Amniotic stem cell (primary cell): Measurements from ENCODE around the gene DYNC2I2.
"Not testable (repeated sequence)": the region's sequence is repeated elsewhere in the genome, so short reads cannot be mapped to it uniquely, and the experiment has no call there.

Source experiments
- DNase-seq: peaks from one replicate; lab custom pipeline; 2025; lab: John Stamatoyannopoulos, UW

The DYNC2I2 gene

GRCh38 chr9:128614728-128615127 lies 41.9 kb downstream of the DYNC2I2 start:
- DNase-seq = no peak

GRCh38 chr9:128611600-128612394 lies 44.9 kb downstream of the DYNC2I2 start:
- DNase-seq = no peak

- DNase-seq = no peak
Measured at GRCh38 chr9:128610897-128611296, 45.8 kb downstream of the DYNC2I2 start.

- DNase-seq = no peak
Measured at GRCh38 chr9:128607642-128608350, 48.9 kb downstream of the DYNC2I2 start.

- no peak for DNase-seq
Measured at GRCh38 chr9:128603697-128604096, 53.0 kb downstream of the DYNC2I2 start.

- no peak for DNase-seq
Measured at GRCh38 chr9:128600099-128600498, 56.5 kb downstream of the DYNC2I2 start.

- no peak for DNase-seq
Measured at GRCh38 chr9:128595471-128595870, 61.2 kb downstream of the DYNC2I2 start.

- no peak for DNase-seq
Measured at GRCh38 chr9:128593856-128594255, 62.8 kb downstream of the DYNC2I2 start.

- no peak for DNase-seq
Measured at GRCh38 chr9:128593039-128593438, 63.6 kb downstream of the DYNC2I2 start.

- no peak for DNase-seq
Measured at GRCh38 chr9:128588581-128589233, 67.9 kb downstream of the DYNC2I2 start.

GRCh38 chr9:128587453-128587852 lies 69.2 kb downstream of the DYNC2I2 start:
- no peak for DNase-seq

GRCh38 chr9:128586934-128587333 lies 69.7 kb downstream of the DYNC2I2 start:
- DNase-seq = not testable (repeated sequence)

GRCh38 chr9:128585155-128585554 lies 71.5 kb downstream of the DYNC2I2 start:
- not testable (repeated sequence) for DNase-seq
